BLaER1 treated with 17β-estradiol and CSF1 and Interleukin-3, amounts not matched to agents 10 nM and 100 nM (cell line): ENCODE data around the gene GNPTAB.

ENCODE experiments used
- H3K27ac ChIP-seq, 11 experiments: shearing (Covaris generic); formaldehyde crosslinking; 2 replicates each; pipeline ENCODE4 v1.8.1; 2022
- H3K27me3 ChIP-seq, 11 experiments: shearing (Covaris generic); formaldehyde crosslinking; 2 replicates each; pipeline ENCODE4 v1.8.1; 2022
- H3K36me3 ChIP-seq, 11 experiments: shearing (Covaris generic); formaldehyde crosslinking; 2 replicates each; pipeline ENCODE4 v1.8.1; 2022
- H3K4me1 ChIP-seq, 10 experiments: shearing (Covaris generic); formaldehyde crosslinking; 2 replicates each; pipeline ENCODE4 v1.8.1; 2022
- H3K4me2 ChIP-seq, 11 experiments: shearing (Covaris generic); formaldehyde crosslinking; 2 replicates each; pipeline ENCODE4 v1.8.1; 2022
- H3K4me3 ChIP-seq, 10 experiments: shearing (Covaris generic); formaldehyde crosslinking; 2 replicates each; pipeline ENCODE4 v1.8.1; 2022
- H3K9ac ChIP-seq, 11 experiments: shearing (Covaris generic); formaldehyde crosslinking; 2 replicates each; pipeline ENCODE4 v1.8.1; 2022
- H3K9me3 ChIP-seq, 11 experiments: shearing (Covaris generic); formaldehyde crosslinking; replicated peaks in 1 of 11; 2 replicates each; pipeline ENCODE4 v1.8.1; 2022
- H4K20me1 ChIP-seq, 11 experiments: shearing (Covaris generic); formaldehyde crosslinking; 2 replicates each; pipeline ENCODE4 v1.8.1; 2022
- Cebpa-rat ChIP-seq, 11 experiments: shearing (Covaris generic); IDR thresholded peaks; 2 replicates each; pipeline ENCODE4 v1.8.1; 2022

Gene GNPTAB

GRCh38 chr12:101792046-101792931 lies 38.5 kb downstream of the GNPTAB start:
- Histone ChIP-seq H3K9me3 (no peaks in the 10 kb centered on the region), H3K9ac (no peak overlapping the region), H3K4me1 (peaks cover 0 to 63% (median 15%) of the 10 kb centered on the region in 10 experiments; a peak in 11 of 20 replicates), H3K27me3 (no peaks in the 10 kb centered on the region), H4K20me1 (peaks cover 0 to 5% (median 0%) of the 10 kb centered on the region in 11 experiments; a peak in 3 of 22 replicates), H3K4me2 (peak overlapping the region in 3 of 11 experiments; percentile 19 to 46 (median 22); a peak in 4 of 22 replicates), H3K4me3 (no peak overlapping the region), H3K36me3 (peaks cover 0 to 84% (median 34%) of the 10 kb centered on the region in 11 experiments; a peak in 16 of 22 replicates), H3K27ac (no peak overlapping the region)
- TF ChIP-seq Cebpa-rat (IDR thresholded peaks at IDR 0.05), result no peak

DNA sequence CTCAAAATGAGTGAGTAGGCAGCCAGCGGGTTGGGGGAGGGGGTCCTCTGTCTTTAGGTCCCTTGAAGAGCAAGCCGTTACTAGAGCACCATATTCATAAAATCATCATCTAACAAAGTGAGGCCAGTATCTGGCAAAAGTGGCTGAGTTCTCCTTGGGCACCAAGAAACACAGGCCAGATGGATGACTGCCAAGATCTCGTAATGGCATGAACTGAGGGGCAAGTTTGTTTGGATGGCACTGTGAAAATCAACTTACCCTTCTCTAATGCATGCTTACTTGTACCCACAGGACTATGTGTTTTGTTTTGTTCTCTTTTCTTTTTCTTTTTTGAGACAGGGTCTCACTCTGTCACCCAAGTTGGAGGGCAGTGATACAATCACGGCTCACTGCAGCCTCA lies 41.6 kb downstream of the GNPTAB start:
- TF ChIP-seq Cebpa-rat (IDR thresholded peaks at IDR 0.05), result no peak
- H3K36me3 ChIP-seq, result peaks cover 0 to 86% (median 39%) of the 10 kb centered on the region in 11 experiments; a peak in 16 of 22 replicates
- peaks cover 0 to 53% (median 10%) of the 10 kb centered on the region in 10 experiments; a peak in 14 of 20 replicates for H3K4me1 ChIP-seq
- H3K9me3 ChIP-seq, result no peaks in the 10 kb centered on the region
- no peak overlapping the region for H3K4me2 ChIP-seq
- H3K9ac ChIP-seq, result no peak overlapping the region
- H3K27ac ChIP-seq, result no peak overlapping the region
- no peaks in the 10 kb centered on the region for H3K27me3 ChIP-seq
- H3K4me3 ChIP-seq, result no peak overlapping the region
- no peaks in the 10 kb centered on the region for H4K20me1 ChIP-seq

DNA sequence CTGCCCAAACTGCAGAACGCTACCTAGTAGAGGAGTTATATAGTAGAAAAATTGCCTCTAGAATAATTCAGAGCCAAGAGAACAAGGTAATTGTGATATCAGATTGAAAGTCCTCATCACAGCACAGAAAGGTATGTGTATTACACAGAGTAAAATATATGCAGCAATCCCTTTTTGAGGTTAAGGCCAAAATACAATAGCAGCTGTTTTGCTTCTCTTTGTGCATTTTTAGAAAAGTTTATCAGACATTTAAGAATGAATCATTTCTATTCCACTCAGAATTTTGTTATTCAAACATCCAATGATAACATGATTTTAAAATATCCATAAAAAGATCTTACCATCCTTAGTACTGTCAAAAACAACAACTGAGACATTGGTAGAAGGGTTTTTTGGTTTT lies 45.1 kb downstream of the GNPTAB start:
- no peak overlapping the region for H3K27ac ChIP-seq
- no peaks in the 10 kb centered on the region for H3K27me3 ChIP-seq
- no peak overlapping the region for H3K4me2 ChIP-seq
- no peak overlapping the region for H3K4me3 ChIP-seq
- no peak overlapping the region for H3K9ac ChIP-seq
- no peaks in the 10 kb centered on the region for H3K9me3 ChIP-seq
- peaks cover 20 to 56% (median 41%) of the 10 kb centered on the region in 10 experiments for H3K4me1 ChIP-seq
- no peaks in the 10 kb centered on the region for H4K20me1 ChIP-seq
- peaks cover 0 to 81% (median 39%) of the 10 kb centered on the region in 11 experiments; a peak in 17 of 22 replicates for H3K36me3 ChIP-seq
- no peak for TF ChIP-seq Cebpa-rat (IDR thresholded peaks at IDR 0.05)

GRCh38 chr12:101784376-101784775 lies 46.4 kb downstream of the GNPTAB start:
- Histone ChIP-seq H3K9ac (no peak overlapping the region), H3K4me3 (no peak overlapping the region), H3K36me3 (peaks cover 0 to 75% (median 38%) of the 10 kb centered on the region in 11 experiments; a peak in 17 of 22 replicates), H3K9me3 (no peaks in the 10 kb centered on the region), H3K4me2 (peak overlapping the region in 6 of 11 experiments; percentile 41 to 94 (median 76); a peak in 9 of 22 replicates), H4K20me1 (no peaks in the 10 kb centered on the region), H3K27me3 (no peaks in the 10 kb centered on the region), H3K4me1 (peaks cover 31 to 69% (median 54%) of the 10 kb centered on the region in 10 experiments), H3K27ac (peak overlapping the region in 3 of 11 experiments; percentile 28 to 86 (median 83); a peak in 5 of 22 replicates)
- no peak for TF ChIP-seq Cebpa-rat (IDR thresholded peaks at IDR 0.05)

DNA sequence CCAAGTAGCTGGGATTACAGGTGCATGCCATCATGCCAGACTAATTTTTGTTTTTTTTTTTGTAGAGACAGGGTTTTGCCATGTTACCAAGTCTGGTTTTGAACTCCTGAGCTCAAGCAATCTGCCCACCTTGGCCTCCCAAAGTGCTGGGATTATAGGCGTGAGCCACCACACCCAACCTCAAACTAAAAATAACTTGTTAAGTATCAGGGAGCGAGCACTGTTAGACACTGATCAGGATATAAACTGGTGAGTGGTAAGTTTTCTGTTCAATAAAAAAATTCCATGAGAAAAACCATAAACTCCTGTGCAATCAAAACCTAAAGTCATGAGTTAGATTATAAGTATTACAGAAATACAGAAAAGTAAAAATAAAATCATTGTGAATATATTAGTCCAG lies 46.9 kb downstream of the GNPTAB start:
- Histone ChIP-seq H3K9me3 (no peaks in the 10 kb centered on the region), H3K36me3 (peaks cover 0 to 75% (median 38%) of the 10 kb centered on the region in 11 experiments; a peak in 16 of 22 replicates), H3K4me2 (peak overlapping the region; percentile 41 to 94 (median 62); a peak in 21 of 22 replicates), H3K4me1 (peaks cover 31 to 74% (median 60%) of the 10 kb centered on the region in 10 experiments), H3K27me3 (no peaks in the 10 kb centered on the region), H3K4me3 (no peak overlapping the region), H4K20me1 (no peaks in the 10 kb centered on the region), H3K27ac (peak overlapping the region in 5 of 11 experiments; percentile 28 to 86 (median 83); a peak in 10 of 22 replicates), H3K9ac (peak overlapping the region in 3 of 11 experiments; percentile 14 to 51 (median 26); a peak in 2 of 22 replicates)
- TF ChIP-seq Cebpa-rat (IDR thresholded peaks at IDR 0.05), result no peak

DNA sequence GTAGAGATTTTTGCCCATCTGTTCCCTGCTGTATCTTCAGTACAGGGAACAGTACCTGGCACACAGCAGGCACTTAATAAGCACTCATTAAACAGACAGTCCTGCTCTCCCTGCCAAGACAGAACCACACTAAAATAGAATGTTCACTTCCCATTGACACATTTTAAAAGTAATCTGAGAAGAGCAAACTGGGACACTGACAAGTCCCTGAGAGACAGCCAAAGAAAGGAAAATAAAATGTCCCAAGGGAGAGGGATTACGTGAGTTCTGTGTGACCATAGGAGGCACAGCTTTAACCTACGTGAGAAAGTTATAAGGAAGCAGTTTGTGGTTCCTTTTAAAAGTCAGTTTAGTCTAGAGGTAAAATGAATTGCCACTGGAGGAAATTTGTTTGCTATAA lies 47.6 kb downstream of the GNPTAB start:
- Histone ChIP-seq H4K20me1 (no peaks in the 10 kb centered on the region), H3K27me3 (no peaks in the 10 kb centered on the region), H3K4me3 (no peak overlapping the region), H3K4me1 (peaks cover 31 to 81% (median 66%) of the 10 kb centered on the region in 10 experiments), H3K9ac (peak overlapping the region in 8 of 11 experiments; percentile 13 to 51 (median 30); a peak in 10 of 22 replicates), H3K4me2 (peak overlapping the region; percentile 41 to 94 (median 62)), H3K9me3 (no peaks in the 10 kb centered on the region), H3K36me3 (peaks cover 0 to 74% (median 34%) of the 10 kb centered on the region in 11 experiments; a peak in 16 of 22 replicates), H3K27ac (peak overlapping the region in 9 of 11 experiments; percentile 2 to 86 (median 74); a peak in 17 of 22 replicates)
- no peak for TF ChIP-seq Cebpa-rat (IDR thresholded peaks at IDR 0.05)

DNA sequence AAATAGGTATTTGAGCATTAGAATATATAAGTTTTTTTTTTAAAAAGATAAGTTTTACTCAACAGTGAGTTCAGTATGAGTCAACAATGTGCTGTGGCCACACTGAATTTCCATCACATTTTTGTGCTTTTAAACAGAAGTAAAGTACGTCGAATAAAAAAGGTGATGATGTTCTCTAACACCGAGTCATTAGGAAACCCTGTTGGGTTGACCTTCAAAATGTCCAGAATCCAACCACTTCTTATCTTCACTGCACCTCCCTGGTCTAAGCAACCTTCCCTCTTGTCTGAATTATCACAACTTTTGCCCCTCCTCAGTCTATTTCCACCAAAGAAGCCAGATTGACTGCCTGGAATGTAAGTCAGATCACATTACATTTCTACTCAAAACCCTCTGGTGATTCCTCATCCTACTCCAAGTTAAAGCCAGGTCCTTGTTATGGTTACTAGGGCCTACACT lies 48.5 kb downstream of the GNPTAB start:
- peaks cover 0 to 66% (median 33%) of the 10 kb centered on the region in 11 experiments; a peak in 15 of 22 replicates for H3K36me3 ChIP-seq

GRCh38 chr12:101781834-101782233 lies 48.9 kb downstream of the GNPTAB start:
- H4K20me1 ChIP-seq, result no peaks in the 10 kb centered on the region
- no peaks in the 10 kb centered on the region for H3K27me3 ChIP-seq
- H3K27ac ChIP-seq, result peak overlapping the region in 8 of 11 experiments; percentile 60 to 86 (median 78); a peak in 15 of 22 replicates
- peaks cover 0 to 66% (median 36%) of the 10 kb centered on the region in 11 experiments; a peak in 15 of 22 replicates for H3K36me3 ChIP-seq
- H3K9ac ChIP-seq, result peak overlapping the region in 1 of 11 experiments; percentile 65; a peak in 2 of 22 replicates
- no peaks in the 10 kb centered on the region for H3K9me3 ChIP-seq
- TF ChIP-seq Cebpa-rat (IDR thresholded peaks at IDR 0.05), result no peak
- peak overlapping the region in 7 of 11 experiments; percentile 65 to 94 (median 77); a peak in 12 of 22 replicates for H3K4me2 ChIP-seq
- peaks cover 45 to 91% (median 80%) of the 10 kb centered on the region in 10 experiments for H3K4me1 ChIP-seq
- no peak overlapping the region for H3K4me3 ChIP-seq

More for the DNA sequence above, 48.5 kb downstream of the GNPTAB start:
- H3K9me3 ChIP-seq, result no peaks in the 10 kb centered on the region
- H3K9ac ChIP-seq, result peak overlapping the region in 3 of 11 experiments; percentile 12 to 37 (median 14); a peak in 3 of 22 replicates
- no peaks in the 10 kb centered on the region for H4K20me1 ChIP-seq
- H3K27ac ChIP-seq, result peak overlapping the region in 8 of 11 experiments; percentile 28 to 86 (median 78); a peak in 15 of 22 replicates
- peak overlapping the region; percentile 41 to 94 (median 62); a peak in 21 of 22 replicates for H3K4me2 ChIP-seq
- no peak overlapping the region for H3K4me3 ChIP-seq
- peaks cover 40 to 89% (median 75%) of the 10 kb centered on the region in 10 experiments for H3K4me1 ChIP-seq
- no peaks in the 10 kb centered on the region for H3K27me3 ChIP-seq
- TF ChIP-seq Cebpa-rat (IDR thresholded peaks at IDR 0.05), result no peak
